GM19025 (cell line): ENCODE measurements around the gene ITSN1.
"Not testable (repeated sequence)": the region's sequence is repeated elsewhere in the genome, so short reads cannot be mapped to it uniquely, and the experiment has no call there.

Experiments used
- ATAC-seq: cut with Tn5 transposase; IDR thresholded peaks from one replicate; pipeline ENCODE4 v1.9.1; 2021; ENCODE audit warnings: mild to moderate bottlenecking, low read depth, moderate library complexity; ENCODE audit not compliant: unreplicated experiment

Gene ITSN1

DNA sequence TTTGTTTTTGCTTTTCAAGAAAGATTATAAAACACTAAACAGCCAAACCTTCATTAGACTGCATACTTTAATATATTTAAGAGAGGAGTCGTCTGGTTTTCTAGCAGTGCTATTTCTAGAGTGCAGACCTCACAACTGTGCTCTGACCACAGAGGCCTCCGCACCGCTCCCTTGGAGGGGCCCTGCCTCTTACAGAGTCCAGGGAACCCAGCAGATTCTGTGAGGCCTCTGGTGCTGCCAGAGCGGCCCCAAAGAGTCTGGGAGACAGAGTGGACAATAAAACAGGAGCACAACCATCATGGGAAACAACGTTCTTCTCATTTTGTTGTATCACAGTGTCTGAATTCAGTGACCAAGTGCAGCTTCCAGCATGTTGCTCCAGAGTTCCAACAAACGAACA, 267.5 kb downstream of the ITSN1 start:
- no peak for ATAC-seq

DNA sequence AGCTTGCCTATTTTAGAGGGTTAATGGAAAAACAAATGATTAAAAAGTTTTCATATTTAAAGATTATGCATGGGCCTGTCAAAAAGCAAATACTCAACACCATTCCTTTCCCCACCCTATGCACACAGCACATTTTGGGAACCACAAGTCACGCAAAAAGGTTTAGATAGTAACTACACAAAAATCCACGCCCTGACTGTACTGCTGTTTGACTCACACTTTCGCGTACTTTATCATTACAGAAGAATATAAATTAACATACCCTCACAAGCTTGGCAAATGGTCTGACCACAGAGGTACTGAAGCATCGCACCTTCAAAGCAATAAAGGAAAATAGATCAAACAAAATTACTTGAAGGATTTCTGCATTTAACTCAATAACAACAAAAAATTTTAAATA, 271.9 kb downstream of the ITSN1 start:
- no peak for ATAC-seq

DNA sequence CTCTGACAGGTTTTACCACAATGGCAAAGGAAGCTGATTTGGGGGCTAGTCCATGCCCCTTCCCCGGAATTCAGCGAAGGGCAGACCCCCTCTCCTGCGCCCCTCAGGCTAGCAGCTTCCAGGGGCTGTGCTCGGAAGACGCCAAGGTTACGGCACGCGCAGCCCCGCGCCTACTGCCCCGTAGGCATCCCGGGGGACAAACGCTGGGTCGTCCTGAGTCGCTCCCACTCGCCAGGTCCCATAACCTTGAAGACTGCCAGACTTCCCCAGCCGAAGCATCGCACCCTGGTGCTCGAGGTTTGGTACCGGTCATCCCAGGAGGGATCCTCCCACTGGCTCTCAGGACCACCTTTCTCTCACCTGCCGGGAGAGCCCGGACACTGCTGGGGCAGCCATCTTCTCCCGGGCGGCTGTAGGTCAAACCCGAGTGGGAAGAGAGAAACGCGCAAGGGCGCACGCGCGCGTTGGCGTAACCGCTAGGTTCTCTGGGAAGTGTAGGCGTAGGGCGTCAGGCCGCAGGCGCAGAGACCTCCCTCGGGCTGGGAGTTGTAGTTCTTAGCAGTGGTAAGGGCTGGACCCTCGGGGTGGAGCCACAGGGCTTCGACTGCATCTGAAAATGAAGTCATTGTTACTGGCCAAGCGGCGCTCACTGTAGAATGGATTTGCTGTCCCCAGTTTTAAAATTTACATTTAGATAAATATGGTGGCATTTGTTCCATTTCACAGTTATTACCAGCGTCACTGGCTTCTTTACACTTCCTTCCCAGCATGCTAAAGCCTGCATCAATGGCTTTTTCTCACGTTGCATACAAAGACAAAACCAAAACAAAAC, 273.3 kb downstream of the ITSN1 start, which contains the start of gene ATP5PO:
Gene ATP5PO, minus strand, starts transcription at position 437 of the 832 bp plus-strand sequence. Its CDS starts 41 bp downstream, at position 396.
- ATAC-seq = peak; percentile 99

DNA sequence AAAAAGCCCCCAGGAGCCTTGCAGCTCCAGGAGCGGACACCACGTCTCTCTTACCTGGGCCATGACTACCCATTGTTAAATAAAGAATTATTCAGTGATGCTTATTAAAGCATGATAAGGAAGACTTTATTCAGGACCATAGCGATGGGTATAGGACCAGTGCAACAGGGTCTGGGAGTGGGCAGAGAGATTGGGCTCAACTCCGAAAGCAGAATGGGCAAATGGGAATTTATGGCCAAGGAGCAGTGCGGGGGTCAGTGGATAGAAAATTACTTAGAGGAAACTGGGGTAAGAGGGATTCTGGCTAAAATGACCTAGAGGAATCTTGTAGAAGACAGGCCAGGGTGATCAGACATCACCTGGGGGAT, 273.9 kb downstream of the ITSN1 start:
- ATAC-seq = peak; percentile 5

DNA sequence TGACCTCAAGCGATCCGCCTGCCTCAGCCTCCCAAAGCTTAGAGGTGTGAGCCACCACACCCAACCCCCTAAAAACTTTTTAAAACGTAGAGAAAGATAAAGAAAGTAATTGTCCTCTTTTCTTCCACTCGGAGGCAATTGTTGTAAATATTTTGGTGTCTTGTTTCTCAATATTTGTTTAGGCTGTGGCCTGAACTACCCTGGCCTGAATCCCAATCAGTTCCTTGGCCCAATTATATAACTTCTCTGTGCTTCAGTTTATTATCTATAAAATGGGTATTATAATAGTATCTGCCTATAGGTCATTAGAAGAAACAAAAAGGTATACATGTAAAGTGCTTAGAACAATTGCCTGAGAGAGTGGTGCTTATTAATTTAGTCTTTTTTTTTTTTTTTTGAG, 275.1 kb downstream of the ITSN1 start:
- ATAC-seq = no peak

DNA sequence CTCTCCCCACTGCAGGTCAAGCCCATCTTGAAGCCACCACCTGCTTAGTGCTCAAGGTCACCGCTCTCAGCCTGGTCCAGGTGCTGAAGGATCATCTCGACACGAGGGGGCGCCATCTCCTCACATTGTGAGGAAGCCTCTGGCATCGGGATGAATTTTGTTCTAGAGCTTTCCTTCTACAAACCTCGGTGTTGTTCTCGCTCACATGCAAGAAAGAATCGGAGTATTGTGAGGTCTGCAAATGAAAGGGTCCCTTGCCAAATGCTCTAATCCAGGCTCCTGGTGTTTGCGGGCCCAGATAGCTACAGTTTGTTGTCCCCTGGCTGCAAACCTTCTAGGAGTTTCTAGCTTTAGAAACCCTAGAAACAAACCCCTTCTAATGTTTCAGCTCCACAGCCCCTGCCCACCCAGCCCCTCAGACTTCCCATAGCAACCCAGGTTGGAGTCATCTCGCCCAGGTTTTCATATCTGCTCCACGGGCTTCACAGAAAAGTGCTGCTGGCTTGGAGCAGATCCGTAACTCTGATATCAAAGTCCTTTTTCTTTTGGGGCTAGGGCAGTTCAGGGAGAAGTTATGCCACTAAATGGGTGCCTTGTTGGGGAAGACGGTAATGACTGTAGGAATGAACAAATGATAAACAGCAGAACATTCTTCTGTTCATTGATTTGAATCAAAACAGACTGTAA, 281.9 kb downstream of the ITSN1 start:
- peak; percentile 73 for ATAC-seq

DNA sequence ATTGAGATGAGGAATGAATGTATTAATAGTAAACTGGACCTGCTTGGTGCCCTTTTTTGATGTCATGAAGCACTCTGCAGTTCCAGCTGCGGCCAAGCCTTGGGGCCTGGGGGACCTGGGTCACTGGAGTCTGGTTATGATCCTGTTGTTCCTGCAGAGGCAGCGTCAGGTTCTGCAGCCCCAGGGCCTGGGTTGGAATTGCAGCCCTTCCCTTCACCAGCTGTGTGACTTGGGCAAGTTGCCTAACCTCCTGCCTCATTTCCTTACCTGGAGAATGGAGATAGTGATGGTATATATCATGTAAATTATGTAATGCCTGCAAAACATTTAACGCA, 282.4 kb downstream of the ITSN1 start:
- no peak for ATAC-seq

DNA sequence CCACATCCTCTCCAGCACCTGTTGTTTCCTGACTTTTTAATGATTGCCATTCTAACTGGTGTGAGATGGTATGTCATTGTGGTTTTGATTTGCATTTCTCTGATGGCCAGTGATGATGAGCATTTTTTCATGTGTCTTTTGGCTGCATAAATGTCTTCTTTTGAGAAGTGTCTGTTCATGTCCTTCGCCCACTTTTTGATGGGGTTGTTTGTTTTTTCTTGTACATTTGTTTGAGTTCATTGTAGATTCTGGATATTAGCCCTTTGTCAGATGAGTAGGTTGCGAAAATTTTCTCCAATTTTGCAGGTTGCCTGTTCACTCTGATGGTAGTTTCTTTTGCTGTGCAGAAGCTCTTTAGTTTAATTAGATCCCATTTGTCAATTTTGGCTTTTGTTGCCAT, 283.9 kb downstream of the ITSN1 start:
- ATAC-seq = not testable (repeated sequence)

DNA sequence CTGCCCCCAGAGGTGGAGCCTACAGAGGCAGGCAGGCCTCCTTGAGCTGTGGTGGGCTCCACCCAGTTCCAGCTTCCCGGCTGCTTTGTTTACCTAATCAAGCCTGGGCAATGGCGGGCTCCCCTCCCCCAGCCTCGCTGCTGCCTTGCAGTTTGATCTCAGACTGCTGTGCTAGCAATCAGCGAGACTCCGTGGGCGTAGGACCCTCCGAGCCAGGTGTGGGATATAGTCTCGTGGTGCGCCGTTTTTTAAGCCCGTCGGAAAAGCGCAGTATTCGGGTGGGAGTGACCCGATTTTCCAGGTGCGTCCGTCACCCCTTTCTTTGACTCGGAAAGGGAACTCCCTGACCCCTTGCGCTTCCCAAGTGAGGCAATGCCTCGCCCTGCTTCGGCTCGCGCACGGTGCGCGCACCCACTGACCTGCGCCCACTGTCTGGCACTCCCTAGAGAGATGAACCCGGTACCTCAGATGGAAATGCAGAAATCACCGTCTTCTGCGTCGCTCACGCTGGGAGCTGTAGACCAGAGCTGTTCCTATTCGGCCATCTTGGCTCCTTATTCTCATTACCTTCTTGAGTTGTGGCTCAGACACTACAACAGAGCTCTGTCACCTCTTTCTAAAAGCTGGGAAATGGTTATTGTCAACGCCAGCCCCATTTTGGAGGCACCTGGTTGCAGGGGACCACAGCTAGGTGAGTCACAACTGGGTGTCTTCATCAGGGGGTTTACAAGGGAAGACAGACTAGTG, 288.9 kb downstream of the ITSN1 start:
- ATAC-seq = not testable (repeated sequence)

DNA sequence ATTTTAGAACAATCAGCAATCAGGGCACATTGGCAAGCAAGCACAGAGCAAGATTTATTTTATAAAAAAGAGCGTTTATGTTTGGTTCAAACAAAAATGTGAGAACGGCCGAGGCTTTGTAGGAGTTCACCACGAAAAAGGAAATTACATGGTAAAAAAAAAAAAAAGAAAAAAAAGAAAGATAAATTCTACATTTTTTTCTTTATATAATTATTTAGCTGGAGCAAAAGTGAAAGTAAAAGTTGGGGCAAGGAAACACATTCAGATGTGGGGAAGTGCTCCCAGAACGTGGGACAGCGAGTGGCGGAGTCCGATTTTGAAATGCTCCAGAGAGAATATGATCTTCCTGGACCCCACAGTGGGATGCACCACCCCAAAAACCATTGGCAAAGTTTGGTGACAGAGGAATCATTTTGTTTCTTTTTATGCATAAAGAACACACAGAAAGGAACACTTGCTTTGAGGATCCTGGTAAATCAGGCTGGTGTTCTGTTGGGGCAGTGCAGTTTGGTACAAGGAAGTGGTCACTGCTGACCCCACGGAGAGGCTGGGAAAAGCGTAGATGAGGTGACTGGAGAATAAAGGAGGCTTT, 289.6 kb downstream of the ITSN1 start:
- no peak for ATAC-seq

DNA sequence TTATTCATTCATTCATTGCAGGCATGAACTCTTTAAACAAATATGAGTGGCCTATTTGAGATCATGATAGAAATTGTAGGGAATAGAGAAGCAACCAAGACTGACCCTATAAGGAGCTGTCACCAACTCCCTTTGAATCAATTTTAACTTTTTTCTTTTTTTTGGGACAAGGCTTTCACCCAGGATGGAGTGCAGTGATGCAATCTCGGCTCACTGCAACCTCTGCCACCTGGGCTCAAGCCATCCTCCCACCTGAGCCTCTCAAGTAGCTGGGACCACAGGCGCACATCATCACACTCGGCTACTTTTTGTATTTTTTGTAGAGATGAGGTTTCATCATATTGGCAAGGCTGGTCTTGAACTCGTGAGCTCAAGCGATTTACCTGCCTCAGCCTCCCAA, 290.4 kb downstream of the ITSN1 start:
- no peak for ATAC-seq

DNA sequence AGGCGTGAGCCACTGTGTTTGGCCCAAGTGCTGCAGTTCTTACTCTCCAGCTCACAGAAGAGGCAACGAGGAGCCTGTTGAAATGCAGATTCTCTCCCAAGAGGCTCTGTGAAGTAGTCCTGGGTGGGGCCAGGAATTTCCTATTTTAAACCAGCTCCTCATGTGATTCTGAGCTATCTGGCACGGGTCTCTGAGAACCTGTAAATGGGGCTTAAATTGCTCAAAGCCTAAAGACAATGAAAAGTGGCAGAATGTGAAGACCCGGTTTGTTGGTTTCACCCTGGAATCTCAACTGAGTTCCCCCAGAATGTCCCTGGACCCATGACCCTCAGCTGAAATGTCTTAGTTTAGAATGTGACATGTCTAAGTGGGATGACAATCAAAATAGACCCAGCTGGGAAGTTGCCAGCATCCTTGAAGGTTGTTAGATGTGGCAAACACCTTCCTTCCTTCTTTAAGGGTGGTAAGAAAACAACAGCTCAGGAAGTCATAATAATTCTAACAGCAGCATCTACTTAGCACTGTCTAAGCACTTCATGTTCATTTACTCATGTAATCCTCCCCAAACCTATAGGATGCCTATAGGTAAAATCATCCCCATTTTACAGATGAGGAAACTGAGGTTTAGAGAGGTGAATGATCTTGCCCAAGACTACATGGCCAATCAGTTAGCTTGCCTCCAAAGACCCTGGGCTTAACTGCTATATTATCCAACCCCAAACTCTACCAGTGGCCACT, 294.2 kb downstream of the ITSN1 start:
- no peak for ATAC-seq

DNA sequence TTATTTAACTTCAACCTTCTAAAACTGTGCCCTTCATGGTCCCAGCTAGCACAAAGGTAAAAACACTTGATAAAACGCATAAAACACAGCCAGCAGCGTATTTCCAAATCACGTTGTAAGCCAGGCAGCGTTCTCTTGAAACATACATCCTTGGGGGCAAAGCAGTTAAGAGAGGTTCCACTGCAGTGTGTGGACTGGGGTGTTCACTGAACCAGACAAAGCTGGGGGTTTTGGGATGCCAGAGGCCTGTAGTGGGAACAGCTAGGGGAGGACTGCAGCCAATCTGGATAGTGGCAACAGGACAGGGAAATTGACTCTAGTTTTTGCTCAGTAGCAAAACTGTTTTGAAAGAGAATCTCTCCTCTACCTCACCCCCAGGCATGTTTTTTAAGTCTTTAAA, 294.8 kb downstream of the ITSN1 start:
- no peak for ATAC-seq

DNA sequence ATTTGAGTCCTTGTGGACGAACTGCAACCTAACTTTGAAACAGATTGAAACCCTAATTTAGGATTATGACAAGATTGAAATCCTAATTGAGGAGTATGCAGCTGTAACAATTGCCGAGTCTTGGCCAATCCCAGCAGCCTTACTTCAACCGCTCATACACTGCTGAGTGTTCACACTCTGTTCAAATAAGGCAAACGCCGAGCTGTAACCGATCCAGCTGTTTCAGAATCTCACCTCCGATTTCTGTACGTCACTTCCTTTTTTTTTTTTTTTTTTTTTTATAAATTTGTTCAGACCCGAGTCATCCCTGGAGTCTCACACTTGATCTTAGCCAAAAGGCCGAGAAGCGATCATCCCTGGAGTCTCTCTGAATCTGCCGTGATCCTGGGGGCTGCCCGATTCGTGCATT, 295.6 kb downstream of the ITSN1 start:
- no peak for ATAC-seq

DNA sequence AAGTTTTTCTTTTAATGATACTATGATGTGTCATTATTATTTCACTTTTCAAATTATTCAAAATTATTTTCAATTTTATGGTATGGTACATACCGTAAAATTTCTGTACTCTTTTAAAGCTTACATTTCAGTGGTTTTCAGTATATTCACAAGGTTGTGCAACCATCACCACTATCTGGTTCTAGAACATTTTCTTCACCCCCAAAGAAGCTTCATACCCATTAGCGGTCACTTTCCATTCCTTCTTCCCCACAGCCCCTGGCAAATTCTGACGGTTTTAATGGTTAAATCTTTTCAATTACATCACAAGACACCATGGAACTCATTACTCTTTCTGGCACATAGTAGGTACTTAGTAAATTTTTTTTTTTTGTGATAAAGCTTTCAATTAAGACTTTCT, 296.1 kb downstream of the ITSN1 start:
- no peak for ATAC-seq

DNA sequence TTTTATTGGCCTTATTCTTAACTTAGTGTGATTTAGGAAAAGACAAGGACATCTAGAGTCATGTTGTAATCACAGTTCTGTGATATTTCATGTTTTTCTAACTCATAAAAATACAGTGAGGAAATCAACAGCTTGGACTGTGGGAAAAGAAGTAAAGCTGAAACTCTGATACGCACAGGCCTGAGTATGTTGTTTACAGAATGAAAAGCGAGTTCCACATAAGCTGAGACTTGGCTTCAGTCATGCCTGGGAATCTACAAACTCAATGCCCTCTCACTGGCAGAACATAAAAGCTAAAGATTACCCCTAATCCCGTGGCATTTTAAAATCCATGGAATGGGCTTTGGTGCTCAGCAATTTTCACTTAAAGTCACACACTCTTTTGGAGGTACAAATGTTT, 296.9 kb downstream of the ITSN1 start:
- no peak for ATAC-seq

DNA sequence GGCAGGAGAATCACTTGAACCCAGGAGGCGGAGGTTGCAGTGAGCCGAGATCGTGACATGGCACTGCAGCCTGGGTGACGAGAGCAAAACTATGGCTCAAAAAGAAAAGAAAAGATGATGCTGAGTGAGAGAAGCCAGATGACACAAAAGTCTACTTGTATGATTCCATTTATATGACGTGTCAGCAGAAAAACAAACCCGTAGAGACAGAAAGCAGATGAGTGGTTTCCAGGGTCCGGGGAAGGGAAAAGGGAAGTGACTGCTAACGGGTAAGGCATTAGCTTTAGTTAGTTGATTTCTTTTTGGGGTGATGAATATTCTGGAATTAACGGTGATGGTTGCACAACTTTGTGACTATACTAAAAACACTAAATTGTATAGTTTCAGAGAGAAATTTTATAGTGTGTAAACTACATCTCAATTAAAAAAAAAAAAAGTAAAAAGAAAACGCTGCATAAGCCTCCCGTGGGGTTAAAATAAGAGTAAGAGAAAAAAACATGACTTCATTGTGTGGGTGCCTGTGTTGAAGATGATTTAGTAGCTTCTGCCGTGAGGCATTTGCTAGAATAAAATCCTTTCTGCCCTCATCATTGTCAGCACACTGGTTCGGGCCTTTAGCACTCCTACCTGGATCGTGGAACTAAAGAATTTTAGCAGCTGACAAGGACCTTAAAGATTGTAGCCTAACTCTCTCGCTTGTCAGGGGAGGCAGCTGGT, 298.0 kb downstream of the ITSN1 start:
- no peak for ATAC-seq

DNA sequence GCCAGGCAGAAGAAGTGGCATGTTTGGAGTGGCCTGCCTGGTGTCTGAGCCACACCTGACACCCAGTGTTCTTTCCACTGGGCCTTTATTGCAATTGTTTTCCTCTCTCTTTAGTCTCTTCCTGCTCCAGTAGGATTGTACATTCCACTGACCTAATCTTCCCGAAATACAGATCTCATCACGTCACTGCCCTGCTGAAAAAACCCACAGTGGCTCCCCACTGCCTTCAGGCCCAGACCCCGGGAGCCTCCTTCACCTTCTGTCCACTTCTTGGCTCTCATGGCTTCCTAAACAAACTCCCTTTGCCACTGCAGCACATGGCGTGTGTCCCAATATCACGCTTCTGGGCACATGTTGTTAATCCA, 298.6 kb downstream of the ITSN1 start:
- ATAC-seq = no peak

DNA sequence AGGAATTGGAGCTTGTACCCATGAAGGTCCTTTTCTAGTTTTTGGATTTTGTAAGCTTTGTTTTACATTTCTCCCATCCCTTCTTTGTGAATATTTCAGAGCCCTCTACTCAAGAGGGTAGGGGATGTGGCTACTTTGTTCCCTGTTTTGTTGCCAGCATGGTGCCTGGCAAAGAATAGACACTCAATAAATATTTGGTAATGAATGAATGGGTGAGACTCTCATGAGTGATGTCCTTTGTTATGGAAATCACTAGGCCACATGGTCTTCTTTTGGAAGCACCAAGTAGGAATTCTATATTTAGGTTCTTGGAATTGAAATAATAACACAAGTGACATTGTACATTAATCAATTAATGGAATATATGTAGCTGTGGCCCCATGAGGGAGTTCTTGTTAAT, 300.1 kb downstream of the ITSN1 start:
- no peak for ATAC-seq

DNA sequence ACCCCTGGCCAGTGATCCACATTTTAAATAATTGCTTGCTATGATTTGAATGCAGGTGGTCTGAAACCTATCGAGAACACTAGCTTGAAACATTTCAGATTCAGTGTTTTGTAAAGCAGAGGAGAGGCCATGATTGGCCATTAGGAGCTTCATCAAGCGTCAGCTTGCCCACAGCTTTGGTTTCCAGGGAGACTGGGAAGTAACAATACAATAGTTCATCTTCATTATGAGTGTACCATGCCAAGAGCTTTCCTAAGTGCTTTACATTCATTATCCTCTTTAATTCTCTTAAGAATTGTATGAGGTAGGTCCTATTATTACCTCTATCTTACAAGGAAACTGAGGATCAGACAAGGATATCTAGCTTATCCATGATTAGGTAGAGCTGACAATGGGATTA, 301.0 kb downstream of the ITSN1 start:
- ATAC-seq = no peak
